Activated CD8-positive, alpha-beta T cell treated with anti-CD3 and anti-CD28 coated beads for 36 hours (primary cell): ENCODE data around the gene TAF1A. TPM values are rescaled to one million over a fixed set of nuclear protein-coding genes. Genes with fewer than 3 reads are reported as not detected.
A peak's percentile ranks its signal among the peaks of the same experiment; 100 is the strongest.

Experiments
- ATAC-seq: fragments of 200-7000 bp; cut with Tn5 transposase; one replicate; pipeline ENCODE4 v1.10.0; 2021; ENCODE audit warnings: mild to moderate bottlenecking, moderate library complexity
- CTCF ChIA-PET: fragments of 350-600 bp; sonication (Branson Sonifier 250); formaldehyde crosslinking; loops from one replicate; lab custom pipeline; 2021; ENCODE audit warnings: antibody characterized with exemption; lab: Charles Lee
- POLR2A ChIA-PET: fragments of 350-600 bp; sonication (Branson Sonifier 250); formaldehyde crosslinking; loops from one replicate; lab custom pipeline; 2021; ENCODE audit warnings: antibody characterized with exemption; lab: Charles Lee
- DNase-seq: peaks from one replicate; pipeline ENCODE4 v3.0.0-alpha.2; 2020
- H3K27ac Mint-ChIP-seq: one replicate; pipeline ENCODE4 v1.8.0; 2021; ENCODE audit warnings: mild to moderate bottlenecking, mixed read lengths
- H3K27me3 Mint-ChIP-seq: one replicate; pipeline ENCODE4 v1.8.0; 2021; ENCODE audit warnings: mixed read lengths
- H3K36me3 Mint-ChIP-seq: one replicate; pipeline ENCODE4 v1.8.0; 2021; ENCODE audit warnings: low read depth, mixed read lengths
- H3K4me1 Mint-ChIP-seq: one replicate; pipeline ENCODE4 v1.8.0; 2021; ENCODE audit warnings: low read depth, mixed read lengths
- H3K4me3 Mint-ChIP-seq: one replicate; pipeline ENCODE4 v1.8.0; 2021; ENCODE audit warnings: mild to moderate bottlenecking, moderate library complexity, mixed read lengths
- H3K9me3 Mint-ChIP-seq: one replicate; pipeline ENCODE4 v1.8.0; 2021; ENCODE audit warnings: mixed read lengths
- intact Hi-C: fragments of 100-400 bp; cut with micrococcal nuclease; formaldehyde crosslinking; loops from one replicate; pipeline ENCODE4 v1.10.0; 2022
- total RNA-seq, 2 experiments: library from RNA; stranded (reverse); gene quantifications; one replicate each; pipeline ENCODE4 v1.2.3, GENCODE V29; 2021
- TF ChIP-seq, protein P1 (sequence below): fragments of 200-600 bp; IDR thresholded peaks from one replicate; pipeline ENCODE4 v1.8.0; 2022; ENCODE audit warnings: antibody characterized with exemption, mild to moderate bottlenecking

The TAF1A gene
- total RNA-seq, 2 experiments from 2014 or later = 18.4 to 19.0 TPM

GRCh38 chr1:222588135-222588534 lies 1.6 kb downstream of the TAF1A start:
- peak overlapping the region; percentile 98 for H3K4me3 Mint-ChIP-seq
- H3K9me3 Mint-ChIP-seq = no peaks in the 10 kb centered on the region
- intact Hi-C loops = loop anchor here (2.0 kb wide), 2 partner anchors 33 to 57 kb away; no protein-coding TSS in a partner anchor
- POLR2A ChIA-PET = interaction anchor here (2.3 kb wide), 1 partner anchor 32 kb away, joined by 7 read pairs; no protein-coding TSS in a partner anchor
- no peak overlapping the region for H3K27ac Mint-ChIP-seq
- peaks cover 36% of the 10 kb centered on the region for H3K36me3 Mint-ChIP-seq
- no peak for DNase-seq
- peaks cover 44% of the 10 kb centered on the region for H3K4me1 Mint-ChIP-seq
- CTCF ChIA-PET = interaction anchor here (1.5 kb wide), 1 partner anchor 133 kb away, joined by 4 read pairs; no protein-coding TSS in a partner anchor
- no peak for ATAC-seq
- H3K27me3 Mint-ChIP-seq = no peaks in the 10 kb centered on the region
- TF ChIP-seq, protein P1, sequence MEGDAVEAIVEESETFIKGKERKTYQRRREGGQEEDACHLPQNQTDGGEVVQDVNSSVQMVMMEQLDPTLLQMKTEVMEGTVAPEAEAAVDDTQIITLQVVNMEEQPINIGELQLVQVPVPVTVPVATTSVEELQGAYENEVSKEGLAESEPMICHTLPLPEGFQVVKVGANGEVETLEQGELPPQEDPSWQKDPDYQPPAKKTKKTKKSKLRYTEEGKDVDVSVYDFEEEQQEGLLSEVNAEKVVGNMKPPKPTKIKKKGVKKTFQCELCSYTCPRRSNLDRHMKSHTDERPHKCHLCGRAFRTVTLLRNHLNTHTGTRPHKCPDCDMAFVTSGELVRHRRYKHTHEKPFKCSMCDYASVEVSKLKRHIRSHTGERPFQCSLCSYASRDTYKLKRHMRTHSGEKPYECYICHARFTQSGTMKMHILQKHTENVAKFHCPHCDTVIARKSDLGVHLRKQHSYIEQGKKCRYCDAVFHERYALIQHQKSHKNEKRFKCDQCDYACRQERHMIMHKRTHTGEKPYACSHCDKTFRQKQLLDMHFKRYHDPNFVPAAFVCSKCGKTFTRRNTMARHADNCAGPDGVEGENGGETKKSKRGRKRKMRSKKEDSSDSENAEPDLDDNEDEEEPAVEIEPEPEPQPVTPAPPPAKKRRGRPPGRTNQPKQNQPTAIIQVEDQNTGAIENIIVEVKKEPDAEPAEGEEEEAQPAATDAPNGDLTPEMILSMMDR = no peak

DNA sequence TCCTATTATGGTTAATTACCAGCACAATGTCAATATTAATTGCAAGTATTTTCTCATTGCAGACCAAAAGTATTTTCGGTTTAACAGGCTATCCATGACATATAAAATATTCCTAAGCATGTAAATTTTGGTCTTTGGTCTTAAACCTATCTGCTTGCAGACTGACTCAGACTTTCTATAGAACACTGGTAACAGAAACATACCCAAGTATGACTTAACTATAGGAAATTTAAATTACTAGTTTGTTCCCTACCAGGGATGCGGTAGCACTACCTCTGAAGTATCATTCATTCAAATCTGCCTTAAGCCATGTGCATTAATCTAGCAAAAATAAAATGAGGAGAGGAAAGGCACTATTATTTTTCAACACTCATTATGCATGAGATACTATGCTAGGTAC lies 2.9 kb downstream of the TAF1A start:
- ChIA-PET POLR2A (no interaction called here), CTCF (interaction anchor here (1.4 to 1.5 kb wide), 3 partner anchors 10 to 122 kb away, joined by 3 to 5 read pairs (median 3); no protein-coding TSS in a partner anchor)
- Mint-ChIP-seq H3K4me1 (peaks cover 51% of the 10 kb centered on the region), H3K27ac (peak overlapping the region; percentile 14), H3K4me3 (no peak overlapping the region), H3K9me3 (no peaks in the 10 kb centered on the region), H3K27me3 (no peaks in the 10 kb centered on the region), H3K36me3 (peaks cover 49% of the 10 kb centered on the region)
- TF ChIP-seq, protein P1 = no peak
- intact Hi-C loops = no loop called here
- DNase-seq (no peak), ATAC-seq (no peak)

GRCh38 chr1:222583079-222583478 lies 6.7 kb downstream of the TAF1A start:
- DNase-seq = no peak
- ChIA-PET CTCF (interaction anchor here (1.9 kb wide), 1 partner anchor 51 kb away, joined by 5 read pairs; no protein-coding TSS in a partner anchor), POLR2A (no interaction called here)
- Mint-ChIP-seq H3K4me3 (no peak overlapping the region), H3K9me3 (no peaks in the 10 kb centered on the region), H3K4me1 (peaks cover 36% of the 10 kb centered on the region), H3K27ac (no peak overlapping the region), H3K27me3 (no peaks in the 10 kb centered on the region), H3K36me3 (peaks cover 59% of the 10 kb centered on the region)
- TF ChIP-seq, protein P1 = no peak
- intact Hi-C loops = no loop called here
- ATAC-seq = no peak

GRCh38 chr1:222582099-222582774 lies 7.5 kb downstream of the TAF1A start:
- Mint-ChIP-seq H3K27me3 (no peaks in the 10 kb centered on the region), H3K4me1 (peaks cover 29% of the 10 kb centered on the region), H3K27ac (no peak overlapping the region), H3K9me3 (no peaks in the 10 kb centered on the region), H3K36me3 (peaks cover 58% of the 10 kb centered on the region), H3K4me3 (no peak overlapping the region)
- TF ChIP-seq, protein P1 = no peak
- ChIA-PET POLR2A (no interaction called here), CTCF (interaction anchor here (0.6 kb wide), 1 partner anchor 33 kb away, joined by 3 read pairs; no protein-coding TSS in a partner anchor)
- ATAC-seq (peak; percentile 17), DNase-seq (no peak)
- intact Hi-C loops = no loop called here

DNA sequence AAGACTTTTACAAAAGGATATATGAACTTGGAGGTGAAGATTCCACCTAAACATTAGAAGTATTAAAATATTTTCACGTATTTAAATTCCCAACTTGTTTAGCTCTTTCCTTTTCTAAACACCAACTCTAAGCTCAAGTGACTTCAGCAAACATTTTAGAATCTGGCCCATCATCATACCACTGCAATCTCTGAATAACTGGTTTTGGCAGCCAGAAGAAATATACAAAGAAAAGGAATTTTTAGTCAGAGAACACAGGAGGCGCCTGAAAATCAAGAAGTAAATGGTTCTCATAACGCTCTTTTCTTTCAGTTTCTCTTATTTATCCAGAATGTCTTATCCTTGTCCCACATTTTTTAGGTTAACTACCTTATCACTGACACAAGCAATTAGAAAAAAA lies 10.4 kb downstream of the TAF1A start:
- TF ChIP-seq, protein P1 = no peak
- Mint-ChIP-seq H3K27me3 (no peaks in the 10 kb centered on the region), H3K36me3 (peaks cover 64% of the 10 kb centered on the region), H3K9me3 (no peaks in the 10 kb centered on the region), H3K4me1 (peaks cover 11% of the 10 kb centered on the region), H3K27ac (no peak overlapping the region), H3K4me3 (no peak overlapping the region)
- POLR2A ChIA-PET = no interaction called here
- ATAC-seq = no peak
- intact Hi-C loops = no loop called here
- CTCF ChIA-PET = interaction anchor here (1.1 to 2.3 kb wide), 2 partner anchors 11 to 55 kb away, joined by 3 to 9 read pairs; partner anchors contain the start of gene TAF1A
- DNase-seq = no peak
